Right cardiac atrium (tissue), 5 donors: ENCODE results near the gene RAPGEF5. TPM values are rescaled to one million over a fixed set of nuclear protein-coding genes. Genes with fewer than 3 reads are reported as not detected.

Experiments
- ATAC-seq, 2 donors: fragments of 200-7000 bp; cut with Tn5 transposase; one replicate each; pipeline versions ENCODE4 v1.8.0 to v1.9.1; 2020; ENCODE audit warnings: moderate library complexity in 2 of 2, mild to moderate bottlenecking in 1 of 2
- DNase-seq, 3 donors: peaks; one replicate each; pipeline ENCODE4 v3.0.0-alpha.2; 2020
- H3K27ac ChIP-seq: one replicate; pipeline ENCODE4 v1.5.1; 2013; ENCODE audit warnings: mild to moderate bottlenecking, low read length, control low read depth, moderate library complexity
- H3K27me3 ChIP-seq: one replicate; pipeline ENCODE4 v1.6.1; 2013; ENCODE audit not compliant: control insufficient read depth, insufficient read depth
- H3K4me1 ChIP-seq: one replicate; pipeline ENCODE4 v1.6.1; 2013; ENCODE audit warnings: low read length; ENCODE audit not compliant: control insufficient read depth, insufficient read depth
- H3K4me3 ChIP-seq: one replicate; pipeline ENCODE4 v1.5.1; 2013; ENCODE audit warnings: low read length, control low read depth
- H3K9me3 ChIP-seq: one replicate; pipeline ENCODE4 v1.6.1; 2013; ENCODE audit warnings: low read length; ENCODE audit not compliant: control insufficient read depth
- WGBS: extraction: QIAGEN DNeasy Blood & Tissue Kit; methylation state at CpG from one replicate; pipeline ENCODE4 v1.1.7; 2013; 5-methylcytosine and 5-hydroxymethylcytosine counted together
- intact Hi-C, 4 donors: fragments of 100-400 bp; cut with DNase I; formaldehyde crosslinking; loops; one replicate each; pipeline versions ENCODE4 v1.11.0 to v1.14.0; 2022 to 2023
- polyA plus RNA-seq: library from polyadenylated mRNA; stranded (reverse); fragments of 200-250 nt; gene quantifications from one replicate; pipeline ENCODE4 v1.2.3, GENCODE V29; 2013
- total RNA-seq, 4 donors: library from RNA; stranded (reverse); fragmentation: NEBNext Ultra II Directional; extraction: Animal tissue kit (Norgen Biotek cat#: 25700); gene quantifications; one replicate each; pipeline ENCODE4 v1.2.1, GENCODE V29; 2021
- donor health status: healthy with polysubstance abuse.
- donor health status: DM: no; HTN: yes; CAD: no.
- donor health status: DM: no; HTN: no; CAD: no.
- donor health status: DM: no; HTN: yes; CAD: no; lungs with severe emphysema.
- donor health status: DM: yes; HTN: yes; CAD: no.

Gene RAPGEF5
- total and polyA plus RNA-seq, 5 donors, result 8.7 to 30.8 (median 27.2) TPM

DNA sequence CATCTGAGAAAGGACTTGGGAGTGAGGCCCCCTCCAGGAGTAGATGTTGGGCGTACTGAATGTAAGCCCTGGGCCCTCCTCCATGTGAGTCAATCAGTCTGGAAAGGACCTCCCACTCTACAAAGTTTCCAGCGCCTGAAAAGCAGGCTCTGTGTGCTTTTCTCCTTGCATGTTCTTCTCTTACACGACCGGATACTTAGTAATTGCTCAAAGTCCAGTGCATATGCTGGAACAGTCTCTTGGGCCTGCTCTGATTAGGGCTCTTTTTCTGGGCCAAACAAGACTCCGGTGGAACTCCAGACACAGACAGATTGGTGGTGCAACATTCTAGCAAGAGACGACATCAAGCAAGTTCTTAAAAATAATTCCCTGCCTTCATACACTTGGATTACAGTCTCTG is 38.3 kb upstream of the RAPGEF5 start:
- Histone ChIP-seq H3K27me3 (no peaks in the 10 kb centered on the region), H3K27ac (no peak overlapping the region), H3K9me3 (no peaks in the 10 kb centered on the region), H3K4me1 (no peaks in the 10 kb centered on the region), H3K4me3 (no peak overlapping the region)
- no peak for ATAC-seq
- WGBS, result 70% methylated on average over 6 of the region's 6 CpGs
- intact Hi-C loops, result no loop called here
- DNase-seq, result no peak

DNA sequence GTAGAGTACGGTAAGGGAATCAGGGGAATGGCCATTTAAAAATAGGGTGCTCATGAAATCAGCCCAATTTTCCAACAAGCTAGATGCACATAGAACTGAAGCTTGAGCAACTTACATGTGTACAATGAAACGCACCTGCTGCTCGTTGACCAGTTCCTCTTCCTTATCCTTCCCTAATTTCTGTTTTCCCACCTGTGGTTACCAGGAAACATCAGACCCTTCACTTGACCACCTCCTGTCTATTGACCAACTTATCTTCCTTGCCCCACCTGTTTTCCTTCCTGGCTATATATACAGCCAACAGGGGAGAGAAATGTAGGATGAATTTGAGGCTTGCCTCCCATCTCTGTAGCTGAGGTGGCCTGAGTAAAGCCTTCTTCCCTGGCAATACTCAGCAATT is 37.8 kb upstream of the RAPGEF5 start:
- Histone ChIP-seq H3K4me3 (no peak overlapping the region), H3K27ac (no peak overlapping the region), H3K9me3 (no peaks in the 10 kb centered on the region), H3K27me3 (no peaks in the 10 kb centered on the region), H3K4me1 (no peaks in the 10 kb centered on the region)
- DNase-seq (no peak), ATAC-seq (no peak)
- intact Hi-C loops, result no loop called here
- 86% methylated on average over 3 of the region's 3 CpGs for WGBS

DNA sequence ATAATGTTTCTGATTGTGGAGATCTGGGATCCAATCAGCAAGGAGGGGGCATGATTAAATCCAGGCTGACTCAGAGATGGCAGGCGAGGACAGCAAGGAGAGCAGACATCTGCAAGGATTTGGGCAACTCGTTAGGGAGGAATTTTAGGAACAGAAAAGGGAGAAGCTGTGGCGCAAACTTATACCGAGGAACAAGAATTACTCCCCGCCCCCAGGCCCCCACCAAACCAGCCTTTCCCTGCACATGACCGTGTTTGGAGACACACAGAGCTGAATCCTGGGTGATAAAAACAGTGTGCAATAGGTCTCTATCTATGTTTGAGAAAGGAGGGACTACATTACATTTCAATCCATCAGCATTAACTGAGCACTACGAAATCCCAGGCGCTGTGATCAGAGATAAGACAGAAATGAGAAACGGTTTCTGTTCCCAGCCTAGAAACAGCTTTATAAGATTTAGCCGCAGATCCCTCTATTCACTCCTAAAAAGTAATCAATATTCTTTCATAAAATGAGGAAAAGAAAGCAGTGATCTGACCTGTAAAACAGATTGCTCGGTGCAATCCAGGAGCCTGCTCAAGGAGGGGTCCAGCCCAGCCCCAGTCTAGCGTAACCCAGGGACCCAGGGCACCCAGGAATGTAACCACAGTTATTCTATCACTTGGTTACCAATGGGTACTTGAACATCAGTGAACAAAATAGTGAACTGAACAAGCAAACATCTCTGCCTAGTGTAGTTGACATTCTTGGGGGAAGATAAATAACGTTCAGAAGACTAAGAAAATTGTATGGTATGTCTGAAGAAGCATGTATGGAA is 37.2 kb upstream of the RAPGEF5 start:
- Histone ChIP-seq H3K27ac (no peak overlapping the region), H3K27me3 (no peaks in the 10 kb centered on the region), H3K4me1 (no peaks in the 10 kb centered on the region), H3K4me3 (no peak overlapping the region), H3K9me3 (no peaks in the 10 kb centered on the region)
- no peak for DNase-seq
- 64% methylated on average over 13 of the region's 13 CpGs for WGBS
- intact Hi-C loops, result no loop called here
- ATAC-seq, result no peak

DNA sequence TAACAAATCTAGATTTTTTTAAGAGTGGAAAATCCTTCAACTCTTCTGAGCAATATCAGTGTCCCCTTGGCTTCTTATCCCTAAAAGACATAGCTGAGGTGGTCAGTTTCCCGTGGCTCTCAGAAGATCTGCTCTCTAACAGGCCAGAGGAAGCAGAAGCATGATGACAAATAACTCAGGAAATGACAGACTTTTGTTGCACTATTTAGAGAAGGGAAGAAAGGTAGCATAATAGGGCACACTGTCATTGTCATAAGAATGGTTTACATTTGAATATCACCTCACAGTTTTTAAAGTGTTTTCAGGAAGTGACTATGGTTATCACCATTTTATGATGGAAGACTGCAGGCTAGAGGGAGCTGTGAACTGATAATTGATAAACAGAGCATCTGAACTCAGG is 33.6 kb upstream of the RAPGEF5 start:
- Histone ChIP-seq H3K27ac (no peak overlapping the region), H3K4me3 (no peak overlapping the region), H3K4me1 (no peaks in the 10 kb centered on the region), H3K9me3 (no peaks in the 10 kb centered on the region), H3K27me3 (no peaks in the 10 kb centered on the region)
- ATAC-seq (no peak), DNase-seq (no peak)
- intact Hi-C loops, result no loop called here
- 32% methylated on average over 1 of the region's 1 CpG for WGBS

DNA sequence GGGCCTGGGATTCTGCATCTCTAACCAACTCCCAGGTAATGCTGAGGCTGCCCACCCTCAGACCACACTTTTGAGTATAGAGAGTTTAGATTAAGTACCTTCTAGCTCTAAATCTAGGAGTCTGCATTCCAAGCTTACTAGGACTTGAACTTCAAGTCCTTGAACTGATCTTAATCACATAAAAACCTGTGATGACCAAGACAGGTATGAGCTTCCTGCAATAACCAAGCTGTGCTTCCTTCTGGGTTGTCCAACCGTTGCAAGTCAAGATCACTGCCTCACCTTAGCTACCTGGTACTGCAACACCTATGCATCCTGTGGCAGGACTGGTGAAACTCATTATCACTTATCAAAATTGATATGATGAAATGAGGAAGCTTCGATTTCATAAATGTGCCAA is 32.9 kb upstream of the RAPGEF5 start:
- no peak overlapping the region for H3K27ac ChIP-seq
- whole genome bisulfite sequencing, result 93% methylated on average over 2 of the region's 2 CpGs
- intact Hi-C loops, result no loop called here
- ATAC-seq (no peak), DNase-seq (no peak)
- H3K4me1 ChIP-seq, result no peaks in the 10 kb centered on the region
- H3K27me3 ChIP-seq, result no peaks in the 10 kb centered on the region
- no peak overlapping the region for H3K4me3 ChIP-seq
- H3K9me3 ChIP-seq, result no peaks in the 10 kb centered on the region

DNA sequence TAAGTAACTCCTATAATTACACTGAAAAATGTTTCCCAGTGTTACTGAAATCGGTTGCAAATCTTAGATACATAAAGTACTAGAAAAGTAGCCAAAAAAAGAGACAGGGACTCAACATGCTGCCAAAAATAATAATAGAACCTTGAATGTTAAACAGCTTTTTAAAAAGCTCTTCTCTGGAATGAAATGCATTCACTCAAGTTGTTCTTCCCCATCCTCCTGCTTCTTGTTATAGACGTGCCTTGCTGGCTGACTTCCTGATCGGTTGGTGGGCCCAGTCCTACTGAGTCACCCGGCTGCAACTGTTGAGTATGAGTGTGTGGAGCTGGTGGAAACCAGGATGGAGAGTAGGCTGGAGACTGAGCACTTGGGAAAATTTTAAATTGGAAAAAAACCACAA is 30.6 kb upstream of the RAPGEF5 start:
- H3K27ac ChIP-seq, result no peak overlapping the region
- no peaks in the 10 kb centered on the region for H3K4me1 ChIP-seq
- H3K9me3 ChIP-seq, result no peaks in the 10 kb centered on the region
- no peak for ATAC-seq
- WGBS, result 49% methylated on average over 4 of the region's 4 CpGs
- intact Hi-C loops, result no loop called here
- H3K27me3 ChIP-seq, result no peaks in the 10 kb centered on the region
- DNase-seq, result no peak
- H3K4me3 ChIP-seq, result no peak overlapping the region

DNA sequence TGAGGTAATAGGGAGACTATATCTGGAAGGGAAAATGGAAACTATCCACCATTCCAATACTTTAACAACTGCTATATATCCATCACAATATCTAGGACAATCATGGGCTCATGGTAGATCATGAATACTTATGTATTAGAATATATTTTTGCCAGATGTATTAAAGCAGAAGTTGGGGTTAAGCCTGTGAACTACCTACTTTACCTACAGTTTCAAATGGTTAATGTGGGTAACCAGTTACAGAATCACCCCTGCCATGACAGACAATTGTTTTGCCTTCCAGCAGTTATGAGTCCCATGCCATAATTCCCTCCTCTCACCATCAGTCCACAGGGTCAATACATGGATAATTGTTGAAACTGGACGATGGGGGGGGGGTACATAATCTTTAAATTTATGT is 29.9 kb upstream of the RAPGEF5 start:
- intact Hi-C loops, result no loop called here
- Histone ChIP-seq H3K27ac (no peak overlapping the region), H3K4me1 (no peaks in the 10 kb centered on the region), H3K27me3 (no peaks in the 10 kb centered on the region), H3K4me3 (no peak overlapping the region), H3K9me3 (no peaks in the 10 kb centered on the region)
- no peak for DNase-seq
- WGBS, result 95% methylated on average over 1 of the region's 1 CpG
- ATAC-seq, result no peak

- DNase-seq (no peak), ATAC-seq (no peak)
- 94% methylated on average over 2 of the region's 2 CpGs for WGBS
- Histone ChIP-seq H3K27me3 (no peaks in the 10 kb centered on the region), H3K4me3 (no peak overlapping the region), H3K4me1 (no peaks in the 10 kb centered on the region), H3K9me3 (no peaks in the 10 kb centered on the region), H3K27ac (no peak overlapping the region)
- intact Hi-C loops, result no loop called here
These were observed 29.4 kb upstream of the RAPGEF5 start for GRCh38 chr7:22386206-22386858.

- no peak overlapping the region for H3K4me3 ChIP-seq
- WGBS, result 91% methylated on average over 4 of the region's 4 CpGs
- H3K27ac ChIP-seq, result no peak overlapping the region
- intact Hi-C loops, result no loop called here
- H3K27me3 ChIP-seq, result no peaks in the 10 kb centered on the region
- H3K4me1 ChIP-seq, result no peaks in the 10 kb centered on the region
- DNase-seq, result no peak
- no peak for ATAC-seq
- H3K9me3 ChIP-seq, result no peaks in the 10 kb centered on the region
These were observed 28.4 kb upstream of the RAPGEF5 start for GRCh38 chr7:22385326-22385725.

DNA sequence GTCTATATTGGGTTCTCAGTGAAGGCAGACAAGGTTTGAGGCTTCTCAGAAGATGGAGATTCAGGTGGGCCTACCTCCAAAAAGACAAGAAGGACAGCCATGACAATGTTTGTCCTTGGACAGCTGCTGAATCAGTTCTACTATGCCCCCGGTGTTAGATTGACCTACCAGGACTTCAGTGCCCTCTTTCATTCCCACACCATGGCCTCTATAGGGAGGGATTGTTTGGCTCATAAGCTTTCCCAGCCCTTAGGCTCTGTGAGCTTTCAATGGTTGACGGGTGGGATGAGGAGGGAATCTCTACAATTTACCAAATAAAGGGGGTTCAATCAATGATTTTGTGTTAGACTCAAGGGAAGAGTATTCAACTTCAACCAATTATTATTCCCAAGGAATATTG is 23.4 kb upstream of the RAPGEF5 start:
- peaks cover 2% of the 10 kb centered on the region for H3K4me1 ChIP-seq
- no peak overlapping the region for H3K4me3 ChIP-seq
- ATAC-seq, result no peak
- H3K27ac ChIP-seq, result no peak overlapping the region
- 95% methylated on average over 2 of the region's 2 CpGs for WGBS
- no peaks in the 10 kb centered on the region for H3K27me3 ChIP-seq
- no peaks in the 10 kb centered on the region for H3K9me3 ChIP-seq
- intact Hi-C loops, result no loop called here
- no peak for DNase-seq

DNA sequence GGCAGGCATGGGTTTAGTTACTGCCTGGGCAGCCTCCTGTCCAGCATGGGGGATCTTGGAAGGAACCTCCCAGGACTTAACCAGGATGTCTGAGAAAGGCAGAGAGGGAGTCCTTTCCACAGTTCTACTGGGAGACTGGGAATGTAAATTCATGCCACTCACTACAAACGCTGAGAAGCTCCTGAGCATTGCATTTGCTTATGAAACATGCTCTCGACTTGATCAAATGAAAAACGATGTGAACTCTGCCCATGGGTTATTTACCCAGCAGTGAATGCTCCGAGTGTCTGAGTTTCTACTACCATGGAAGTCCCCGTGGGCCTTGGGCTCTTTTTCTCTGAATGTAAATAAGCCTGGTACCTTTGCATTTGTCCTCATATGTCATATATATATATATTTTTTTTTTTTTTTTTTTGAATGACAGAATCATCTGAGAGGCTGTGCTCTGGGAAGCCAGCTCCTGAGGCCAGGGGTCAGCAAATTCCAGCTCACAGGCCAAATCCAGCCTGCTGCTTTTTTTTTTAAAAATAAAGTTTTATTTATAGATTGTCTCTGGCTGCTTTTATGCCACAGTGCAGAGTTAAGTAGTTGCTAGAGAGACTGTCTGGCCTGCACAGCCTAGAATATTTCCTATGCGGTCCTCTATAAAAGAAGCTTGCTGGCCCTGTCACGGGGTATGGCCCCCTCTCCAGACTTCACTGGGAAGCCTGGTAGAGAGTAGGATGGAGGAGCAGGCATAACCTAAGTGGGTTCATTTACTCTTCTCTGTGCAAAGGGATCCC is 21.4 kb upstream of the RAPGEF5 start:
- peaks cover 2% of the 10 kb centered on the region for H3K4me1 ChIP-seq
- no peak for ATAC-seq
- H3K4me3 ChIP-seq, result no peak overlapping the region
- intact Hi-C loops, result no loop called here
- H3K9me3 ChIP-seq, result no peaks in the 10 kb centered on the region
- H3K27me3 ChIP-seq, result no peaks in the 10 kb centered on the region
- DNase-seq, result no peak
- peak overlapping the region; percentile 33 for H3K27ac ChIP-seq
- 82% methylated on average over 7 of the region's 7 CpGs for WGBS
